Lower lobe of right lung (tissue), 2 donors: ENCODE data around the gene SNAP91. TPM values are rescaled to one million over a fixed set of nuclear protein-coding genes. Genes with fewer than 3 reads are reported as not detected.
A peak's percentile ranks its signal among the peaks of the same experiment; 100 is the strongest.

Source experiments
- ATAC-seq, 2 donors: fragments of 200-7000 bp; cut with Tn5 transposase; one replicate each; pipeline ENCODE4 v1.9.1; 2020 to 2022; ENCODE audit warnings: mild to moderate bottlenecking in 2 of 2, moderate library complexity in 2 of 2
- DNase-seq: peaks from one replicate; pipeline ENCODE4 v3.0.0-alpha.2; 2020
- H3K27ac ChIP-seq: fragments of 200-600 bp; one replicate; pipeline ENCODE4 v1.8.0; 2022
- H3K27me3 ChIP-seq: fragments of 200-600 bp; one replicate; pipeline ENCODE4 v1.8.0; 2022; ENCODE audit warnings: low read depth
- H3K36me3 ChIP-seq: fragments of 200-600 bp; one replicate; pipeline ENCODE4 v1.8.0; 2022; ENCODE audit warnings: mild to moderate bottlenecking
- H3K4me1 ChIP-seq: fragments of 200-600 bp; one replicate; pipeline ENCODE4 v1.8.0; 2022
- H3K4me3 ChIP-seq: fragments of 200-600 bp; one replicate; pipeline ENCODE4 v1.8.0; 2022; ENCODE audit warnings: mild to moderate bottlenecking
- H3K9me3 ChIP-seq: fragments of 200-600 bp; one replicate; pipeline ENCODE4 v1.8.0; 2022
- intact Hi-C: fragments of 100-400 bp; cut with DNase I; formaldehyde crosslinking; loops from one replicate; pipeline ENCODE4 v1.11.0; 2022
- total RNA-seq: library from RNA; stranded (reverse); fragmentation: NEBNext Ultra II Directional; extraction: Animal tissue kit (Norgen Biotek cat#: 25700); gene quantifications from one replicate; pipeline ENCODE4 v1.2.1, GENCODE V29; 2021
- TF ChIP-seq, protein P1 (sequence below): fragments of 200-600 bp; IDR thresholded peaks from one replicate; pipeline ENCODE4 v1.8.0; 2022; ENCODE audit warnings: antibody characterized with exemption, mild to moderate bottlenecking
- donor health status: DM: no; HTN: yes; CAD: no; lungs with severe emphysema.

SNAP91 gene
- total RNA-seq, 1 donor from 2014 or later: not detected

DNA sequence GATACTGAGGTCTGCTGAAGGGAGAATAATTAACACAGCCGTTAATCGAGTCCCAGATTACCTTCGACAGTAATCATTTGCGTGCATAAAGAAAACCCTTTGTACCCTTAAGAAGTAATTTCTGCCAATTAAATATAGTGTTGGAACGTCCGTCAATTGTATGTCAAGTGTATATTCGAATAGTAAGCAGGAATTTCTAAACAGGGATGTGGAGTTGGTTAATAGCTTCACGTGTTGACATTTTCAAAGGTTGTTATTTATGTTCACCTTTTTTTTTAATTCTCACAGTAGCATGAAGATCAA is 798 bp upstream of the SNAP91 start:
- Histone ChIP-seq H3K4me3 (no peak overlapping the region), H3K27me3 (peaks cover 49% of the 10 kb centered on the region), H3K36me3 (no peaks in the 10 kb centered on the region), H3K27ac (no peak overlapping the region), H3K9me3 (peaks cover 11% of the 10 kb centered on the region), H3K4me1 (no peaks in the 10 kb centered on the region)
- intact Hi-C loops: no loop called here
- DNase-seq (no peak), ATAC-seq (no peak)
- TF ChIP-seq, protein P1, sequence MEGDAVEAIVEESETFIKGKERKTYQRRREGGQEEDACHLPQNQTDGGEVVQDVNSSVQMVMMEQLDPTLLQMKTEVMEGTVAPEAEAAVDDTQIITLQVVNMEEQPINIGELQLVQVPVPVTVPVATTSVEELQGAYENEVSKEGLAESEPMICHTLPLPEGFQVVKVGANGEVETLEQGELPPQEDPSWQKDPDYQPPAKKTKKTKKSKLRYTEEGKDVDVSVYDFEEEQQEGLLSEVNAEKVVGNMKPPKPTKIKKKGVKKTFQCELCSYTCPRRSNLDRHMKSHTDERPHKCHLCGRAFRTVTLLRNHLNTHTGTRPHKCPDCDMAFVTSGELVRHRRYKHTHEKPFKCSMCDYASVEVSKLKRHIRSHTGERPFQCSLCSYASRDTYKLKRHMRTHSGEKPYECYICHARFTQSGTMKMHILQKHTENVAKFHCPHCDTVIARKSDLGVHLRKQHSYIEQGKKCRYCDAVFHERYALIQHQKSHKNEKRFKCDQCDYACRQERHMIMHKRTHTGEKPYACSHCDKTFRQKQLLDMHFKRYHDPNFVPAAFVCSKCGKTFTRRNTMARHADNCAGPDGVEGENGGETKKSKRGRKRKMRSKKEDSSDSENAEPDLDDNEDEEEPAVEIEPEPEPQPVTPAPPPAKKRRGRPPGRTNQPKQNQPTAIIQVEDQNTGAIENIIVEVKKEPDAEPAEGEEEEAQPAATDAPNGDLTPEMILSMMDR: no peak

DNA sequence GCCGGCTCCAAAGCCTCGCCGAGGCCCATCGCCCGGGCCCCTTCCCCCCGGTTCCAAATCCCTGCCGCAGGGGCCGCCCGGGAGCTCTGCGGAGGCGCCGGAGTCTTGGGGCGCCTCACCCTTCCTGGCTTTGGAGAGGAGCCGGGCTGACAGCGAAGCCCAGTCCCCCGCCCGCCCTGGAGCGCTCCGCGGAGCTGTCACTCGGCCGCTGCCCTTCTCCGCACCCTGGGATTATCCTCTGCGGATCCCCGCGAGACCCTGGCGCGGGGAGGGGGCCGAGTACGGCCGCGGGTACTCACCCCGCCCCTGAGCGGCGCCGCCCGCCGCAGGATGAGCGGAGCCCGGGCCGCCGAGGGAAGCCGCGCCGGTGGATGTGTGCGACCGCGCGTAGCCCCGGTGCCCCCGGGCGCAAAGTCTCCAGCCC is 343 bp downstream of the SNAP91 start:
- TF ChIP-seq, protein P1: no peak
- H3K27ac ChIP-seq: no peak overlapping the region
- intact Hi-C loops: no loop called here

DNA sequence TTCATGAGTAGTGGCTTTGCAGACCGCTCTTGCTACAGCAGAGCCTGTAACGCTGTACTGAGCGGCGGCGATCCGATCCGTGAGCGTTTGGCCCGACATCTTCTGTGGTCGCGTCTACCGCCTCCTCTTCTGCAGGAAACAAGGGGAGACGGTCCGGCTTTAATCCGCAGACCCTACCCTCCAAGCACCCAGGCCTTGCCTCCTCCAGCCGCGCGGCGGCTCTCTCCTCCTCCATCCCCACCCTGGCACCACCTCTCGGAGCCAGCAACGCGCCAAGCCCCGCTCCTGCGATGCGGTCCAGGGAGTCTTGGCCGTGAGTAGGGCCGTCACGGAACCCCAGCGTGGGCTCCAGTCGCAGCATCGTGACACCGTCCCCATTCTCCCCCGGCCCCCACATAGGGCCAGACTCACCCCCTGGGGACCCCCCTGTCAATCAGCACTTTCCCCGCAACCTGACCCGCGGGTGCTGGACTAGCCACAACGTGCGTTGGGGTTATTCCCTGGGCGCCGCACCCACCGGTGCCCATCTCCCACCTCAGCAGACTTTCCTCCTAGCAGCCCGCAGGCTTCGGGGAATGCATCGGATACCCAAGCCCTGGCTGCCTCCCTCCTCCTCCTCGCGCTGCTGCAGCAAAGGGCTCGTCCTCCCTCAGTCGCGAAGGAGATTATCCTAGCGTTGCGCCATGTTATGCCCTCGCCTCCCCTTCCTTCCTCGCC is 914 bp downstream of the SNAP91 start:
- peaks cover 11% of the 10 kb centered on the region for H3K9me3 ChIP-seq
- no peak for DNase-seq
- intact Hi-C loops: no loop called here
- TF ChIP-seq, protein P1: no peak
- no peak overlapping the region for H3K27ac ChIP-seq
- ATAC-seq: peak; percentile 39 to 54
- no peaks in the 10 kb centered on the region for H3K4me1 ChIP-seq
- peak overlapping the region; percentile 47 for H3K4me3 ChIP-seq
- peaks cover 49% of the 10 kb centered on the region for H3K27me3 ChIP-seq
- H3K36me3 ChIP-seq: no peaks in the 10 kb centered on the region

More for the DNA sequence above, 343 bp downstream of the SNAP91 start:
- Histone ChIP-seq H3K9me3 (peaks cover 11% of the 10 kb centered on the region), H3K4me1 (no peaks in the 10 kb centered on the region), H3K27me3 (peaks cover 49% of the 10 kb centered on the region), H3K4me3 (peak overlapping the region; percentile 47), H3K36me3 (no peaks in the 10 kb centered on the region)
- ATAC-seq: peak; percentile 56 to 64
- DNase-seq: peak; percentile 28

DNA sequence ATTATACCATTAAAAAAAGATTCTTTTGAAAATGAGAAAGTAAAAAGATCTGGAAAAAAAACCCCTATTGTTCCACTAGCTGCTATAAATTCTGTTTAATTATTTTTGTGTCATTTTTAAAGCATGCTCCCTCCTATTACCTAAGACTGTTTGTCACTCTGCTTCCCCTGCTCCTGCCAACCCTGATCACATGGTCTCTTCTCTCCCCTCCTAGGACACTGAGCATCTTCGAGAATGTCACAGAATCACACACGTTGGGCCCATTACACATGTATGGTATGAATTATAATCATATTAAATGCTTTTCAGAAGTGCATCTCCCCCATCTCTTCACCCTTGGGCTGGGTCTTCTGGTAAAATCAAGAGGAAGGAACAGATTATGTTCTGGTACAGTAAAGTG is 6.2 kb downstream of the SNAP91 start:
- intact Hi-C loops: no loop called here
- TF ChIP-seq, protein P1: no peak
- no peak overlapping the region for H3K4me3 ChIP-seq

DNA sequence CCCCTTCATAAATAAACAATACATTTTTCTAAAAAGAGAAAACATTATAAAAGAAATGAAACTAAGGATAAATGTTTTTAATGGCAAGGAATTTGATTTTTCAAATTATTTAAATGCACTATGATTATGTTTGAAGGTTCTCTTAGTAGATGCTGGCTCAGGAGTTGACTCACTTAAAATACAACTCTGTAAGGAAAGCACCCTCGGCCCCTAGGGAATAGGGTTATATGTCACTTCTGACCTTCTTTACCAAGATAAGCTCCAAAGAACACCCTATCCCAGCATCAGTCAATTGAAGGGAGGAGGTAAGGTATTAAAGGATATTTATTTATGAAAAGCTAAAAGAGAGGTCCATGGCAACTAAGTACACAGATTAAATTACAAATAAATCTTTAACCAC is 6.8 kb downstream of the SNAP91 start:
- no peaks in the 10 kb centered on the region for H3K36me3 ChIP-seq
- ATAC-seq (no peak), DNase-seq (no peak)
- TF ChIP-seq, protein P1: no peak
- H3K27ac ChIP-seq: no peak overlapping the region
- H3K4me3 ChIP-seq: no peak overlapping the region
- no peaks in the 10 kb centered on the region for H3K9me3 ChIP-seq
- H3K27me3 ChIP-seq: peaks cover 9% of the 10 kb centered on the region
- intact Hi-C loops: no loop called here
- no peaks in the 10 kb centered on the region for H3K4me1 ChIP-seq

More for the DNA sequence above, 6.2 kb downstream of the SNAP91 start:
- no peaks in the 10 kb centered on the region for H3K36me3 ChIP-seq
- no peak for DNase-seq
- no peak overlapping the region for H3K27ac ChIP-seq
- H3K9me3 ChIP-seq: no peaks in the 10 kb centered on the region
- H3K27me3 ChIP-seq: peaks cover 16% of the 10 kb centered on the region
- no peaks in the 10 kb centered on the region for H3K4me1 ChIP-seq
- ATAC-seq: no peak
